ENCODE results near the gene GOLGA8T.
"Not testable (repeated sequence)": the region's sequence is repeated elsewhere in the genome, so short reads cannot be mapped to it uniquely, and the experiment has no call there.

Gene GOLGA8T, protein sequence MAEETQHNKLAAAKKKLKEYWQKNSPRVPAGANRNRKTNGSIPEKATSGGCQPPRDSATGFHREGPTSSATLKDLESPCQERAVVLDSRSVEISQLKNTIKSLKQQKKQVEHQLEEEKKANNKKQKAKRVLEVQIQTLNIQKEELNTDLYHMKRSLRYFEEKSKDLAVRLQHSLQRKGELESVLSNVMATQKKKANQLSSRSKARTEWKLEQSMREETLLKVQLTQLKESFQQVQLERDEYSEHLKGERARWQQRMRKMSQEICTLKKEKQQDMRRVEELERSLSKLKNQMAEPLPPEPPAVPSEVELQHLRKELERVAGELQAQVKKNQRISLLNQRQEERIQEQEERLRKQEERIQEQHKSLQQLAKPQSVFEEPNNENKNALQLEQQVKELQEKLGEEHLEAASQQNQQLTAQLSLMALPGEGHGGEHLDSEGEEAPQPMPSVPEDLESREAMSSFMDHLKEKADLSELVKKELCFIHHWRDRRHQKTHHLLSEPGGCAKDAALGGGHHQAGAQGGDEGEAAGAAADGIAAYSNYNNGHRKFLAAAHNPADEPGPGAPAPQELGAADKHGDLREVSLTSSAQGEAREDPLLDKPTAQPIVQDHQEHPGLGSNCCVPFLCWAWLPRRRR

DNA sequence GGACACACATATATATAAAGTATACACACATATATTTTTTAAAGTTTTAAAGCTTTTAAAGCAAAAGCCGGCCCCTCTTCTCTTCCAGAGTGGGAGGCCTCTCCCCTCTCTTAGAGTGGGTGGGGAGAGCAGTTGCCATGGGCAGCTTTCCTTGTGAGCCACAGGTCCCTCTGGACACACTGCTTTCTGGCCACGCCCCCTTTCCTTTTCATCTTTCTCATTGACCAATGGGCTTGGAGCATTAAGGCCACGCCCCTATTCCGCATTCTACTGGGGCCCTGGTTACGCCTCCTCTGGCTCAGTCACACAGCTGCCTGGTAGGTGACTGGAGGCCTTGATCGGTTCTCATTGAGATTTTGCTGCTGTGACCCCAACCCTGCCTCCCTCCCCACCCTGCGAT lies at the start of gene GOLGA8T:
Gene GOLGA8T (plus strand): TSS at position 301 of the 400 bp plus-strand sequence. CDS start 98 bp downstream, at position 399.
- DNase-seq = not testable (repeated sequence)

DNA sequence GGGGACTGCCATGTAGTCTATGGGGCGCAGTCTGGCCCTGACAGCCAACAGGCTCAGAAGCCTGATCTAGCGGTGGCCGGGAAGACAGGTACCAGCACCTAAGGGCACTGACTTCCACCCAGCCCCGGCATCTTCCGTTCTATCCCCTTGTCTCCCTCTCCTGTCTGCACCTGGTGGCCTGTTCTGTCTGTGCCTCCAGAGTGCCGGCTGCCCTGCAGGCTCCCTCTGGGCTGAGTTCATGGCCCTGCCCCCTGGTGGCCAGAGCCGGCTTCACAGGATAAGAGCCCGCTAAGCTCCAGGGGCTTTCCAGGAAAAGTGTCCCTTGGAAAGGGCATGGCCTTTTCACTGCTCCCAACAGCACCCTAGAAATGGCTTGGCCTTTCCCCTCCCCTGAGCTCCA lies 37.0 kb upstream of the GOLGA8T start:
- DNase-seq = not testable (repeated sequence)

DNA sequence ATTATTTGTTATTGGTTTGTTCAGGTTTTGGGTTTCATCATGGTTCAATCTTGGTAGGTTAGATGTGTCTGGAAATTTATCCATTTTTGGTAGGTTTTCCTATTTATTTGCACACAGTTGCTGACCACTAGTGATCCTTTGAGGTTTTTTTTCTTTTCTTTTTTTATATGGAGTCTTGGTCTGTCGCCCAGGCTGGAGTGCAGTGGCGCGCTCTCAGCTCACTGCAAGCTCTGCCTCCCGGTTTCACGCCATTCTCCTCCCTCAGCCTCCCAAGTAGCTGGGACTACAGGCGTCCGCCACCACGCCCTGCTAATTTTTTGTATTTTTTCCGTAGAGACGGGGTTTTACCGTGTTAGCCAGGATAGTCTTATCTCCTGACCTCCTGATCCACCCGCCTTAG lies 32.0 kb upstream of the GOLGA8T start:
- DNase-seq = not testable (repeated sequence)

DNA sequence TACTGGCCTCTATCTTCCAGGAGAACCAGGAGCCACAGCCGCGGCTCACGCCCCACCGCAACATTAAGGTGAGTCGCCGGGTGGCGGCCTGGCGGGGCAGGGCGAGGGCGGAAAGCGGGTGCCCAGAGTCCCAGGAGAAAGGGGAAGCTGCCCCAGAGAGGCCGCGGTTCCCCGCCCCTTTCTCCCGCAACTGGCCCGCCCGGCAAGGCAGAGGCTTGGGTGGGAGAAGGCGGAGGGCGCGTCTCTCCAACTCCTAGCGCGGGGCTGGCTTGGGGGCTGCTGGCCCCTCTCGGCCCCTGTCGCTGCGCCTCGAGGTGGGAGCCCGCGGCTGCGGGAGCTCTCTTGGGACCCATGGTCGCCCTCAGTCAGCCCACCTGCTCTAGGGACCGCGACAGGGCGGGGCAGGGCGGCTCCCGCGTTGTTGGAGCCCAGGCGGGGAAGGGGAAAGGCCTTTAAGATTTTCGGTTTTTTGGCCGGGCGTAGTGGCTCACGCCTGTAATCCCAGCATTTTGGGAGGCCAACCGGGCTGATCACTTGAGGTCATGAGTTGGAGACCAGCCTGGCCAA lies 30.8 kb upstream of the GOLGA8T start:
- DNase-seq = not testable (repeated sequence)

DNA sequence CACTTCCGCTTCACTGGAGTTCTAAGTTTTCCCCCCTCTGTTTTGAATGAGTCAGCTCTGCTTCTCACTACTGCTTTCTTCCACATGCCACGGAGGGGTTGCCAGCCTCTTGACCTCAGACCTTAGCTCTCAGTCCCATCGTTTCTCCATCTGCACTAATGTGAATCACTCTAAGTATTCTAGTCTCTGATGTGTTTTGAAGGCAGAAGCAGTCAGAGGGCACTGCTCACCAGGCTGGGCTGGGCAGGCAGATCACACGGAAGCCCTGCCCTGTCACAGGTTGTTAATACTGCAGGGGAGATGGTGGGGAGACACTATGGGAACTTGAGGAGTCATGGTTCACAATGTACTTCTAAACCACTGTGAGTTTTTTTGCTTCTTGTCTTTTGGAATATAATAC lies 24.3 kb upstream of the GOLGA8T start:
- DNase-seq = not testable (repeated sequence)

DNA sequence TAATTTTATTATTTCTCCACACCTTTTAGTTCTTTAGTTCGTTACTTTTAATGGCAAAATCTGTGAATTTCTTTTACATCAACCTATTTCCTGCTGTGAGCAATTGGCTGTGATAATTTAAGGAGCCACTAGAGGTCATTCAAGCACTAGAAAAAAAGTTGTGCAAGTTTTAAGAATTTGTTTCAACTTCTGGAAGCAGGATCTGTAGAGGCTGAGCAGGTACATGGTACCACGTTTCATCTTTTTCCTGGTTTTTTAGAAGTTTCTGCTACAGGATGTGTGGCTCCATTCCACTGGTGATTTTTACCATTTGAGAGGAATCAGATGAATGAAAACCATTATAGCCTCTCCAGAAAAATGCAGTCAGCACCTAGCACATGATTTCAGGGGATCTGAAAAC lies 4.8 kb upstream of the GOLGA8T start:
- DNase-seq = peak; percentile 1

DNA sequence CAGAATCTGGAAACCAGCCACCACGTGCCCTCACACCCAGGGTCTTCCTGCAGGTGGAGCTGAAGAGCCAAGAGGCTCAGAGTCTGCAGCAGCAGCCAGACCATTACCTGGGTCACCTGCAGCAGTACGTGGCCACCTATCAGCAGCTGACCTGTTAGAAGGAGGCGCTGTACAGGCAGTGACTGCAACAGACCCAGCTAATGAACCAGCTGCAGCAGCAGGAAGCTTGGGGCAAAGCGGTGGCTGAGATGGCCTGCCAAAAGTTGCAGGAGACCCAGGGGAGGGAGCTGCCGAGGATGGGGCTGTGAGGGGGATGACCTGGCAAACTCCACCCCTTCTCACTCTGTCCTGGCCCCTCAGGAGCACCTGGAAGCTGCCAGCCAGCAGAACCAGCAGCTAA lies 8.4 kb downstream of the GOLGA8T start:
- DNase-seq = not testable (repeated sequence)

DNA sequence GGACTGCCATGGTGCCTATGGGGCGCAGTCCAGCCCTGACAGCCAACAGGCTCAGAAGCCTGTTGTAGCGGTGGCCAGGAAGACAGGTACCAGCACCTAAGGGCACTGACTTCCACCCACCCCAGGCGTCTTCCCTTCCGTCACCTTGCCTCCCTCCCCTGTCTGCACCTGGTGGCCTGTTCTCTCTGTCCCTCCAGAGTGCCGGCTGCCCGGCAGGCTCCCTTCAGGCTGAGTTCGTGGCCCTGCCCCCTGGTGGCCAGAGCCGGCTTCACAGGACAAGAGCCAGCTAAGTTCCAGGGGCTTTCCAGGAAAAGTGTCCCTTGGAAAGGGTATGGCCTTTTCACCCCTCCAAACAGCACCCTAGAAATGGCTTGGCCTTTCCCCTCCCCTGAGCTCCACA lies 15.0 kb downstream of the GOLGA8T start:
- not testable (repeated sequence) for DNase-seq

DNA sequence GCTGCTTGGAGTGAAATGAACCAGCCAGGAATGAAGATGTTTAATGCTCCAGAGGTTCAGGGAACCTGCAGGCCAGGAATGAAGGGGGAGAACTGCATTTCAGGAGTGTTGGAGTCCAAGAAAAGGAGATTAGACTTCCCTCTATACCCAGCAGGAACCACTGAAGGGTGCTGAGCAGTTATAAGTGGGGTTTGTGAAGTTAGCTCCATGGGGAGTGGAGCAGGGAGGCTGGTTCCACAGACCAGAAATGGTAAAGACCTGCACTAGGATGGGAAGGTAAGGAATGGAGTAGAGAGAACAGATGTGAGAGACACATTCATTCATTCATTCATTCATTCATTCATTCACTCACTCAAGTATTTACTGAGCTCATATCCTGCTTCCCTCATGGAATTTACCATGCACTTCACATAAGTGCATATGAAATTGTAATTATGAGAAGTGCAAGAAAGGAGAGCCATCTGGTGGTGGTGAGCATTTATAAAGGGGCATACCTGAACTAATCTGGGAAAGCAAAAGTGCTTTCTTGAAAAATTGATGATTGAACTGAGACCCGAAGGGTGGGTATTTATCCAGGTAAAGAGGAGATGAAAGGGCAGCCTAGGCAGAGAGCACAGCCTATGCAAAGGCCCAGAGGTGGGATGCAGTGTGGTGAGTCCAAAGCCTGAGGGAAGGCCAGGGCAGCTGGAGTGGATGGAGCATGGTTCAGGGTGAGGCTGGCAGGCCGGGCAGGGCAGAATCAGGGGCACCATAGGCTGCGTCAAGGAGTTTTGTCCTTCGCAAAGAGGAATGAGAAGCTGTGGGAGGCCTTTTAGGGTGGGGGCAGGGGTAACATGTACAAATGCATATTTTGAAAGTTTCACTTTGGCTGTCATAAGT lies 27.9 kb downstream of the GOLGA8T start:
- DNase-seq = not testable (repeated sequence)

DNA sequence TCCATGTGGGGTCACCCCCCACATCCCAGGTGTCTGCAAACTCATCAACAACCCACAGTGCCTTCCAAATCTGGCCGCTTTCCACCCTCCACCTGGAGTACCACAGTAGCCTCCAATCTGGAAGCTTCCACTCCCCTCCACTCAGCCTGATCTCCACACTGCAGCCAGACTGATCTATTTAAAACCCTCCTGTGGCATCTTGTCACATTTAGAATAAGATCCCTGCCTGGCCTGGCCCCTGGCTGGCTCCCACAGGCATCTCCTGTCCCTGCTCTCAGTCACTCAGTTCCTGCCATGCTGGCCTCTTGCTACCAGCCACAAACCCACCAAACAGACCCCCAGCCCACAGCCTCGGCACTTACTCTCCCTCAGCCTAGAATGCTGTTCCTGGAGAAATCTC lies 28.9 kb downstream of the GOLGA8T start:
- DNase-seq = not testable (repeated sequence)

DNA sequence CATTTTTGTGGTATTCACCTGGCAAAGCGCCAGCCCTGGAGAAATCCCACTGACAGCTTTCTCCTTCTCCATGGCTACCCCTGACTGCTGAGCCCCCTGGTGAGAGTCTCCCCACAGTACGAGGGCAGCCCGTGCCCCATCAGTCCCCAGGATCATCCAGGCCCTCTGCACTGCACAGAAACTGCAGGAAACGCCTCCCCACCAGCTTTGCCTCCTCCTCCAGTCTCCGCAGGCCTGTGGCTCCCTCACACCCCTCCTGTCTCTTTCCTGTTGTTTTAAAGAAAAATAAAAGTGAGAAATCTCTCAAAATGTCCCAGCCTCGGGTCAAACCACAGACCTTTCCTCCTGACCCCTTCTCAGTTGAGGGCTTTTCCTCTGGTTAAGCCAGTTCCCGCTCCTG lies 29.4 kb downstream of the GOLGA8T start:
- DNase-seq = not testable (repeated sequence)

DNA sequence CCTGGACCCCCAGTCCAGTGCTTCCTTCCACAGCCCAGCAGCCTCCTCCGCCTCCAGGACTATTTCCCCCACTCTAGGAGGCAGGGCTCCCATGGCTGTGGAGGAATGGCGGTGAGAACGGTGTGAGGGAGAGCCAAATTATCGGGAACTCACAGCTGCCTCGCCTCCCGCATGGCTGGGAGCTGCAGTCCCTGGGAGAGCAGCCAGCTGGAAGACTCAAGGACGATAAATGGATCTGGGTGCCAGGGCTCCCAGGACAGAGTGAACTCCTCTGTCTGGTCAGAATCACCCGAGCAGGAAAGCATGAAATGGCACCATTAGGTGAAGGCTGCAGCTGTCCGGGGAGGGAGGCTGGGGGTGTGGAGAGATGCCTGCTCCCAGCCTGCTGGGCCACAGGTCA lies 32.6 kb downstream of the GOLGA8T start:
- DNase-seq = not testable (repeated sequence)

DNA sequence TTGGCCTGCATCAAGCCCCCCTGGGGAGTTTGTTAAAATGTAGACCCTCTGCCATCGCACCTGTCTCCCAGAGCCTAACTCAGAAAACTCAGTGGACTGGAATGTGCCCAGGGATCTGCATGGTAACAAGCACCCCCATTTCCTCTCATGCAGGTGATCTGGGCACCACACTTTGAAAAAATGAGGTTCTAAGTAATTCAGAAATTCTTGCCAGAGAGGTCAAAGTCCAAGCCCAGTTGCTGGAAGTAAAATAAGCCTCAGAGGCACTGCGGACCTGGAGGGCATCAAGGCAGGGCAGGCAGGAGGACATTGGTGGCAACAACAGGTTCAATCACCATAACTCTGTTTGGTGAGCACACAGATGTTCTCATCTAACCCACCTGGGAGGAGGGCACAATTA lies 33.0 kb downstream of the GOLGA8T start:
- not testable (repeated sequence) for DNase-seq

DNA sequence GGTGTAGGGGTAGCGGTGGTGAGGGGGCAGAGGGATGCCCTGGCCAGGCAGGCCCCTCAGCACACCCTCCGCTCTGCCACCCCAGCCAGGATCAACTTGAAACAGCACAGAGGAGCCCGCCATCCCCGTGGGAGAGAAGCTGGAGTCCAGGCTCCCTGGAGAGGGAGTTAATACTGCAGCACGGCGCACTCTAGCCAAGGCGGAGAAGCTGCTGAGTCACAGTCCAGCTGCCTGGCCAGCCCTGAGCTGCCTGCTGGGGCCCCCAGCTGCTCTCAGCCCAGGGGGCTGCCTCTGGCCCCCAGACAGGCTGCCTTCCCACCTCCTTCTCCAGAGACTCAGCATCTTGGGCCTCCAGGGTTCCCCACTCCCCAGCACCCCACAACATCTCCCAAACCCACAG lies 36.6 kb downstream of the GOLGA8T start:
- DNase-seq = not testable (repeated sequence)

DNA sequence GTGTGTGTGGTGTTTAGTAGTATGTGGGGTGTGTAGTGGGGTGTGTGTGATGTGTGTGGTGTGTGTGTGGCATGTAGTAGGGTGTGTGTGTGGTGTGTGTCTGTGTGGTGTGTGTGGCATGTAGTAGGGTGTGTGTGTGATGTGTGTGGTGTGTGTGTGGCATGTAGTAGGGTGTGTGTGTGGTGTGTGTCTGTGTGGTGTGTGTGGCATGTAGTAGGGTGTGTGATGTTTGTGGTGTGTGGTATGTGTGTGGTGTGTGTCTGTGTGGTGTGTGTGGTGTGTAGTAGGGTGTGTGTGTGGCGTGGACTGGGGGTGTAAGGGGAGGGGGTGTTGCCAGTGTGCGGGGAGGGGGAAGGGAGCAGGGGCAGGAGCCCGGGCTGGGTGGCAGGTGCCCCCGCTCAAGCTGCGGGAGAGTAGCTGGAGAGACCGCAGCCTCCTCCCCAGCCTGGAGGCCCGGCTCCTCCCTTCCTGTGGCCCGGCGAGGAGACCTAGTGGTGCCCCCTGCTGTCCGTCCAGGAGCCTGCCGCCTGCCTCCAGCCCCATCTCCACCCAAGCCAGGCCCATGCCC lies 38.3 kb downstream of the GOLGA8T start:
- DNase-seq = peak; percentile 83

DNA sequence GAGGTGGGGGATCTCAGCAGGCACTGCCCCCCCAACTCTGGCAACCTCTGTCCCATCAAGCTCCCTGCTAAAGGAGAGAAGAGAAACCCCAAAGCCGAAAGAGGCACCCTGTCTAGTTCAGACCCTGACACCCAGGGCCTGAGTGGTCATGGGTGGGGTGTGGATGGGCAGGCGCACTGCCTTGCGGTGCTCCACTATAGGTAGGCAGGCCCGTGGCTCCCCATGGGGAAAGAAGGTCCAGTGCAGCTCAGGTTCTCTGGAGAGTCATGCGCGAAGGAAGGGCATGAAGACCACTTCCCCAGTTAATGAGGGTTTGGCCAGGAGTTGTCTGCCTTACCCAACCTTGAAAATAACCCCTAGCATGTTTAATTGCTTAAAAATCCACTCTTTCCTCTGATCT lies 40.4 kb downstream of the GOLGA8T start:
- DNase-seq = not testable (repeated sequence)

DNA sequence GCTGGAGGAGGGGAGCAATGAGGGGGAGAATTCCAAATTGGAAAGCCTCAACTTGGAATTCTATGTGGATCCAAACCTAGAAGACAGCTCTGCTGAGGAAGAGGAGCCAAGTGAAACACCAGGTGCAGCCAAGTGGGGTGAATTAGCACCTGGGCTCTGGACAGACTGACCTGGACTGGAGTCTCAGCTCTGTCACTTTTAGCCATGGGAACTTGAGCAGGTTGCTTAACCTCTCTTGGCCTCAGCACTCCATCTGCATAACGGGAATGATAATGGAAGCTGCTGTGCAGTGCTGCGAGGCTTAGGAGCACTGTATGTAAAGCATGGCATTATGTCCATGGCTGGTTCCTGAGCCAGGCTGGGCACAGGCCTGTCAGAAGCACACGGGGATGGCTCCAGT lies 41.8 kb downstream of the GOLGA8T start:
- DNase-seq = not testable (repeated sequence)

DNA sequence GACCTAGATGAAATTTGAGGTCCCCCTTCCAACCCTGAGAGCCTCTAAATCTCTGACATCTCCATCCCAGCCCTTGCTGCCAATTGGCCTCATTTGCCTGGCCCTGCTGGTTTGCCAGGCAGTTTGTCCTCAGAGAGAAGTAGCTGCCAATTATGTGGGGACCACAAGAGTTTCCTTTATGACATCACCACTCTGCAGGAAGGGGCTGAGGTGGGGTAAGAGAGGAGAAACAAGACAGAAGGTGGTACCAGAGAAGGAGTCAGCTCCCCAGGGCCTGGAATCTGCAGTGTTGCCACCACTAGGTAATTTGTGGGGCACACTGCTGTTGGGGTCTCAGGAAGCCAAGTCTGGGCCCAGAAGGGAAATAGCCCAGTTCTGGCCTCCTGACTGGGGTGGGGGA lies 45.0 kb downstream of the GOLGA8T start:
- not testable (repeated sequence) for DNase-seq

DNA sequence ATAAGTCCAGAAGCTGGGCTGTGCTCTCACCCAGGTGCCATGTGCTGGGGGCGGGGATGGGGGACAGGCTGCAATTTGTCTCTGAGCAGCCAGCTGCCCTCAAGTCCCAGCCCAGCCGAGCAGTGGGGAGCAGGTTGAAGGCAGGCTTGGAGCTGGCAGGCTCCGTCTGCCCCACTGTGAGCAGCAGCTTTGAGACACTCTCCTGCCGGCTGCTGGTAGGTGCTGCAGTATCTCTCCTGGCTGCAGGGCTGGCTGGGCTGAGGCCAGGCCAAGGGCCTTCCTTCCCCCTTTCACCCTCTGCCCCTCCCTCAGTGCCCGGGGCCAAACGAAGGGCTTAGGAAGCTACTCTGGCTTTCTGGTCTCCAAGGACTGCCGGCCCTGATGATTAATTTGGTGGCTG lies 50.6 kb downstream of the GOLGA8T start:
- DNase-seq = not testable (repeated sequence)

DNA sequence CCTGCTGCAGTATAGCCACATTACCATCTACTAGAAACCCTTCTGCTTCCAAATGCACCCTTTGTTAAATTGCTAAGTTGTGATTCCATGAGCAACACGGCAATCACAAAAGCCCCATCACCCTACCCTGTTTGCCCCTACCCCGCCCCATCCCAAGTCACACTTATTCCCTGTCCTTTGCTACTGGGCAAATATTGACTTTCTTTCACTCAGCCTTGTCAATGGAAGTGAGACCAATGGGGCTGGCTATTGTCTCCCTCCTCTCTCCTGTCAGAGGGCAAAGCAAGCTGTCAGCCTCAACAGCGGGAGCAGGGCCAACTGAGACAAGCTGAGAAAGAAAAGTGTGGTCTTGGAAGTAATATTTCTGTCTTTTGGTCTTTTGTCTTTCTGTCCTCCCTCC lies 52.6 kb downstream of the GOLGA8T start:
- not testable (repeated sequence) for DNase-seq

DNA sequence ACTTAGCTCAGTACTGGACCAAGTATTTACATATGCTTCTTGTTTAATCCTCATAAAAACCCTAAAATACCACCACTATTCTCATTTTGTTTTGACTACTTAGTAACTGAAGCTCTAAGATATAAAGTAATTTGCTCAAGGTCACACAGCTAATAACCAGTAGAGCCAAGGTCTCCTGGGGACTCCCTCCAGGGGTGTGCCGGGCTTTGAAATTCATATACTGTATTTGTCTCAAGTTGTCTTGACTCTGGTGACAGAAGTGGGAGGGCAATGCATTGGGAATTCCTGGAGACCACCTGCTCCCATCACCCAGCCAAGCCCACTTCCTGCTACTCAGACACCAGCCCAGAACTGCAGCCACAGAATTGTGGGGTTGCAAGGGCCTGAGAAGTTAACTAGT lies 54.9 kb downstream of the GOLGA8T start:
- DNase-seq = not testable (repeated sequence)

DNA sequence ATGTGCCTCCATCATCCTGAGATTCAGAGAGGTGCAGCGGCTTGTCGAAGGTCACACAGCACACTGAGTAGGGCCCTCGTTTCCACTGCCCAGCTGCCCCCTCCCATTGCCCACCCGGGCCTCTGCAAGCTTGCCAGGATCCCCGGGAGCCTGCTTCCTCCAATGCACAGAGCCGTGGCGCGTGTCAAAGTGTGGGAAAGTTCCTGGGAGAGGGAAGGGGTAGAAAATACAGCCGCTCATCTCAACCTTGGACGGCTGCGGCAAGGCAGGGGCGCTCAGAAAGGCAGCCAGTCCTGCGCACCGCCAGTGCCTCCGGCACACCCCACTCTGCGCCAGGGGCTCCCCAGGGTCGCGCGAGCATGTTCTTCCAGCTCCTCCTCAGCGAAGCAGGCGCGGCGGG lies 56.3 kb downstream of the GOLGA8T start:
- not testable (repeated sequence) for DNase-seq

All from activated CD4-positive, alpha-beta T cell treated with anti-CD3 and anti-CD28 coated beads, Interleukin-10, Interleukin-2, amounts not matched to agents 100 ng/mL and 50 ng/mL, durations not matched to agents 16 hours and 8 hours (primary cell).